HTR-8/SVneo (cell line): ENCODE results near the gene NR2C2.
"Not testable (repeated sequence)": the region's sequence is repeated elsewhere in the genome, so short reads cannot be mapped to it uniquely, and the experiment has no call there.

Experiments
- DNase-seq: peaks from one replicate; pipeline ENCODE4 v3.0.0; 2011; ENCODE audit warnings: low spot score, mixed read lengths; ENCODE audit not compliant: insufficient read length
- FAIRE-seq: peaks from 2 replicates; lab custom pipeline; 2011; peaks lifted over from hg19 to GRCh38; lab: Jason Lieb, UNC

NR2C2 gene

GRCh38 chr3:14950274-14950673 lies 2.9 kb downstream of the NR2C2 start:
- FAIRE-seq (no peak), DNase-seq (no peak)

GRCh38 chr3:14957153-14957552 lies 9.8 kb downstream of the NR2C2 start:
- no peak for FAIRE-seq
- no peak for DNase-seq

GRCh38 chr3:14957925-14958324 lies 10.5 kb downstream of the NR2C2 start:
- no peak for DNase-seq
- no peak for FAIRE-seq

GRCh38 chr3:14959359-14959943 lies 12.1 kb downstream of the NR2C2 start:
- FAIRE-seq (no peak), DNase-seq (no peak)

GRCh38 chr3:14962762-14963161 lies 15.4 kb downstream of the NR2C2 start:
- DNase-seq (no peak), FAIRE-seq (no peak)

- no peak for FAIRE-seq
- no peak for DNase-seq
Measured at GRCh38 chr3:14967285-14967684, 19.9 kb downstream of the NR2C2 start.

- FAIRE-seq (no peak), DNase-seq (no peak)
Measured at GRCh38 chr3:14969671-14970070, 22.3 kb downstream of the NR2C2 start.

- FAIRE-seq = no peak
- DNase-seq = no peak
Measured at GRCh38 chr3:14976317-14976716, 28.9 kb downstream of the NR2C2 start.

- no peak for DNase-seq
- FAIRE-seq = no peak
Measured at GRCh38 chr3:14980689-14981088, 33.3 kb downstream of the NR2C2 start.

GRCh38 chr3:14984581-14985113 lies 37.3 kb downstream of the NR2C2 start:
- FAIRE-seq (no peak), DNase-seq (no peak)

GRCh38 chr3:14988988-14989394 lies 41.6 kb downstream of the NR2C2 start:
- no peak for FAIRE-seq
- DNase-seq = no peak

- FAIRE-seq (no peak), DNase-seq (no peak)
Measured at GRCh38 chr3:14989943-14990779, 42.8 kb downstream of the NR2C2 start.

- no peak for DNase-seq
- FAIRE-seq = no peak
Measured at GRCh38 chr3:14990780-14991148, 43.4 kb downstream of the NR2C2 start.

- no peak for DNase-seq
- FAIRE-seq = no peak
Measured at GRCh38 chr3:14991151-14991742, 43.9 kb downstream of the NR2C2 start.

GRCh38 chr3:14991818-14992612 lies 44.6 kb downstream of the NR2C2 start:
- DNase-seq (no peak), FAIRE-seq (no peak)

- FAIRE-seq (no peak), DNase-seq (no peak)
Measured at GRCh38 chr3:14997941-14998340, 50.6 kb downstream of the NR2C2 start.

GRCh38 chr3:14999182-14999581 lies 51.8 kb downstream of the NR2C2 start:
- not testable (repeated sequence) for FAIRE-seq, DNase-seq

GRCh38 chr3:15007681-15008141 lies 60.3 kb downstream of the NR2C2 start:
- DNase-seq (no peak), FAIRE-seq (no peak)

GRCh38 chr3:15009167-15009566 lies 61.8 kb downstream of the NR2C2 start:
- DNase-seq (no peak), FAIRE-seq (no peak)

- DNase-seq = no peak
- peak; percentile 23 for FAIRE-seq
Measured at GRCh38 chr3:15010664-15011063, 63.3 kb downstream of the NR2C2 start.
